Middle frontal gyrus (tissue), 1 donor: ENCODE results near the gene RERE.
A peak's percentile ranks its signal among the peaks of the same experiment; 100 is the strongest.

Source experiments
- DNase-seq: peaks from one replicate; pipeline ENCODE4 v3.0.0-alpha.2; 2015; ENCODE audit warnings: low spot score; ENCODE audit errors: extremely low spot score

The RERE gene

GRCh38 chr1:8551613-8552489 is 265.6 kb downstream of the RERE start:
- DNase-seq, result no peak

GRCh38 chr1:8551057-8551456 is 266.4 kb downstream of the RERE start:
- DNase-seq, result no peak

- no peak for DNase-seq
These were observed 269.6 kb downstream of the RERE start for GRCh38 chr1:8547791-8548190.

- no peak for DNase-seq
These were observed 272.4 kb downstream of the RERE start for GRCh38 chr1:8545078-8545477.

- no peak for DNase-seq
These were observed 272.8 kb downstream of the RERE start for GRCh38 chr1:8544644-8545043.

- DNase-seq, result no peak
These were observed 273.5 kb downstream of the RERE start for GRCh38 chr1:8543965-8544364.

GRCh38 chr1:8541961-8542521 is 275.4 kb downstream of the RERE start:
- DNase-seq, result no peak

GRCh38 chr1:8540971-8541370 is 276.5 kb downstream of the RERE start:
- no peak for DNase-seq

GRCh38 chr1:8540261-8540941 is 277.0 kb downstream of the RERE start:
- no peak for DNase-seq

GRCh38 chr1:8539683-8540082 is 277.8 kb downstream of the RERE start:
- no peak for DNase-seq

- DNase-seq, result no peak
These were observed 278.9 kb downstream of the RERE start for GRCh38 chr1:8538502-8538901.

GRCh38 chr1:8537991-8538390 is 279.4 kb downstream of the RERE start:
- no peak for DNase-seq

- no peak for DNase-seq
These were observed 280.9 kb downstream of the RERE start for GRCh38 chr1:8536515-8536914.

GRCh38 chr1:8533907-8534306 is 283.5 kb downstream of the RERE start:
- no peak for DNase-seq

GRCh38 chr1:8533124-8533523 is 284.3 kb downstream of the RERE start:
- DNase-seq, result no peak

GRCh38 chr1:8529901-8530300 is 287.5 kb downstream of the RERE start:
- DNase-seq, result no peak

- DNase-seq, result no peak
These were observed 289.5 kb downstream of the RERE start for GRCh38 chr1:8527941-8528340.

- peak; percentile 93 for DNase-seq
These were observed 291.7 kb downstream of the RERE start for GRCh38 chr1:8525558-8526275.

- DNase-seq, result no peak
These were observed 292.3 kb downstream of the RERE start for GRCh38 chr1:8525216-8525557.

GRCh38 chr1:8524627-8525157 is 292.7 kb downstream of the RERE start:
- DNase-seq, result no peak

- no peak for DNase-seq
These were observed 293.7 kb downstream of the RERE start for GRCh38 chr1:8523666-8524206.
